ENCODE measurements around the gene TSBP1. TPM values are rescaled to one million over a fixed set of nuclear protein-coding genes. Genes with fewer than 3 reads are reported as not detected.
"Not testable (repeated sequence)": the region's sequence is repeated elsewhere in the genome, so short reads cannot be mapped to it uniquely, and the experiment has no call there.

Gene TSBP1
- total RNA-seq, 1 donor from 2014 or later, result not detected

- intact Hi-C loops (cut with micrococcal nuclease), result no loop called here
These were observed 7.8 kb upstream of the TSBP1 start for GRCh38 chr6:32379545-32379944.

GRCh38 chr6:32375739-32376529 is 4.2 kb upstream of the TSBP1 start:
- intact Hi-C loops (cut with micrococcal nuclease), result no loop called here

- intact Hi-C loops (cut with micrococcal nuclease), result no loop called here
These were observed 474 bp downstream of the TSBP1 start for GRCh38 chr6:32371229-32371628.

GRCh38 chr6:32370505-32370904 is 1.2 kb downstream of the TSBP1 start:
- intact Hi-C loops (cut with micrococcal nuclease), result no loop called here

GRCh38 chr6:32369660-32370059 is 2.0 kb downstream of the TSBP1 start:
- intact Hi-C loops (cut with micrococcal nuclease), result no loop called here

GRCh38 chr6:32367644-32368043 is 4.1 kb downstream of the TSBP1 start:
- intact Hi-C loops (cut with micrococcal nuclease), result no loop called here

- intact Hi-C loops (cut with micrococcal nuclease), result not testable (repeated sequence)
These were observed 12.5 kb downstream of the TSBP1 start for GRCh38 chr6:32359225-32359624.

GRCh38 chr6:32358548-32358947 is 13.2 kb downstream of the TSBP1 start:
- intact Hi-C loops (cut with micrococcal nuclease), result not testable (repeated sequence)

GRCh38 chr6:32355018-32355417 is 16.7 kb downstream of the TSBP1 start:
- intact Hi-C loops (cut with micrococcal nuclease), result no loop called here

- intact Hi-C loops (cut with micrococcal nuclease), result no loop called here
These were observed 18.4 kb downstream of the TSBP1 start for GRCh38 chr6:32353348-32353747.

GRCh38 chr6:32340242-32340641 is 31.5 kb downstream of the TSBP1 start:
- intact Hi-C loops (cut with micrococcal nuclease), result no loop called here

- intact Hi-C loops (cut with micrococcal nuclease), result no loop called here
These were observed 34.4 kb downstream of the TSBP1 start for GRCh38 chr6:32337186-32337805.

GRCh38 chr6:32332433-32332832 is 39.3 kb downstream of the TSBP1 start:
- intact Hi-C loops (cut with micrococcal nuclease), result no loop called here

- intact Hi-C loops (cut with micrococcal nuclease), result no loop called here
These were observed 42.6 kb downstream of the TSBP1 start for GRCh38 chr6:32329141-32329540.

GRCh38 chr6:32327103-32327502 is 44.6 kb downstream of the TSBP1 start:
- intact Hi-C loops (cut with micrococcal nuclease), result no loop called here

- intact Hi-C loops (cut with micrococcal nuclease), result no loop called here
These were observed 53.2 kb downstream of the TSBP1 start for GRCh38 chr6:32318501-32318900.

GRCh38 chr6:32317541-32317940 is 54.2 kb downstream of the TSBP1 start:
- intact Hi-C loops (cut with micrococcal nuclease), result no loop called here

GRCh38 chr6:32313964-32314363 is 57.7 kb downstream of the TSBP1 start:
- intact Hi-C loops (cut with micrococcal nuclease), result no loop called here

GRCh38 chr6:32298632-32299336 is 72.9 kb downstream of the TSBP1 start:
- intact Hi-C loops (cut with micrococcal nuclease), result no loop called here

GRCh38 chr6:32294980-32295379 is 76.7 kb downstream of the TSBP1 start:
- intact Hi-C loops (cut with micrococcal nuclease), result not testable (repeated sequence)

- intact Hi-C loops (cut with micrococcal nuclease), result no loop called here
These were observed 77.1 kb downstream of the TSBP1 start for GRCh38 chr6:32294566-32294965.

GRCh38 chr6:32293695-32294094 is 78.0 kb downstream of the TSBP1 start:
- intact Hi-C loops (cut with micrococcal nuclease), result no loop called here

All from T-helper 2 cell treated with Interferon-gamma antibody and Interleukin-4, amounts not matched to agents 100 ng/mL and 5 ng/mL, for 36 hours (primary cell).